Neural cell (in vitro differentiated cells): ENCODE results near the gene NUBPL.

Experiments used
- EP300 ChIP-seq: fragments of 450-650 bp; conservative IDR thresholded peaks from 2 replicates; pipeline ENCODE4 v1.6.1; 2014; ENCODE audit warnings: antibody characterized with exemption, mild to moderate bottlenecking, moderate library complexity; ENCODE audit not compliant: poor library complexity, severe bottlenecking
- EZH2 ChIP-seq: fragments of 200-600, 300-800 bp; shearing (Covaris generic), sonication (generic); IDR thresholded peaks from 2 replicates; pipeline ENCODE4 v1.6.1; 2014; ENCODE audit warnings: antibody characterized with exemption, low read length, borderline replicate concordance, mild to moderate bottlenecking; ENCODE audit not compliant: insufficient read depth, poor library complexity, severe bottlenecking
- MXI1 ChIP-seq: fragments of 450-650 bp; conservative IDR thresholded peaks from 2 replicates; pipeline ENCODE4 v1.6.1; 2014; ENCODE audit warnings: antibody characterized with exemption, mild to moderate bottlenecking; ENCODE audit not compliant: poor library complexity, severe bottlenecking
- POLR2AphosphoS5 ChIP-seq: IDR thresholded peaks from 2 replicates; pipeline ENCODE4 v1.6.1; 2012
- RAD21 ChIP-seq: fragments of 450-650 bp; conservative IDR thresholded peaks from 2 replicates; pipeline ENCODE4 v1.6.1; 2014; ENCODE audit warnings: antibody characterized with exemption, mild to moderate bottlenecking, moderate library complexity
- TF ChIP-seq, protein P1 (sequence below): fragments of 450-650 bp; IDR thresholded peaks from 2 replicates; pipeline ENCODE4 v1.5.1; 2014; ENCODE audit warnings: antibody characterized with exemption, mild to moderate bottlenecking, moderate library complexity; ENCODE audit not compliant: poor library complexity, severe bottlenecking
- TF ChIP-seq, protein P2 (sequence below): IDR thresholded peaks from 2 replicates; pipeline ENCODE4 v1.6.1; 2012; ENCODE audit warnings: borderline replicate concordance

DNA sequence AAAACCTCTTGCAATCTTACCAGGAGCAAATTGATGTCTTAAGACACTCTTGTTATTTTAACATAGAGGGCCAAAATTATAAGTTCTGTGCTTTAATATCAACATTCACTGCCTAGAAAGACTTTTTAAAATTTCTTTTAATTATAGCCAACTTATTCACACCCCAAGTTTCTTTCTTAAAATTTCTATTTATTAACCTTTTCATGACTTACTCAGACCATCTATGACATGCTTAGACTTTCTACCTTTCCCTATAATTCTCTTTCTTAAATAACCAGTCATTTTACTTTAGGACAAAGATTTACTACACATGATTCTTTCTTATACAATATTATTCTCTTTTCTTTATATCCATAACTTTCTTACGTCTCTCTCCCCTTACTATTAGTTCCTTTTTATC lies 220.4 kb downstream of the NUBPL start:
- TF ChIP-seq, protein P1, sequence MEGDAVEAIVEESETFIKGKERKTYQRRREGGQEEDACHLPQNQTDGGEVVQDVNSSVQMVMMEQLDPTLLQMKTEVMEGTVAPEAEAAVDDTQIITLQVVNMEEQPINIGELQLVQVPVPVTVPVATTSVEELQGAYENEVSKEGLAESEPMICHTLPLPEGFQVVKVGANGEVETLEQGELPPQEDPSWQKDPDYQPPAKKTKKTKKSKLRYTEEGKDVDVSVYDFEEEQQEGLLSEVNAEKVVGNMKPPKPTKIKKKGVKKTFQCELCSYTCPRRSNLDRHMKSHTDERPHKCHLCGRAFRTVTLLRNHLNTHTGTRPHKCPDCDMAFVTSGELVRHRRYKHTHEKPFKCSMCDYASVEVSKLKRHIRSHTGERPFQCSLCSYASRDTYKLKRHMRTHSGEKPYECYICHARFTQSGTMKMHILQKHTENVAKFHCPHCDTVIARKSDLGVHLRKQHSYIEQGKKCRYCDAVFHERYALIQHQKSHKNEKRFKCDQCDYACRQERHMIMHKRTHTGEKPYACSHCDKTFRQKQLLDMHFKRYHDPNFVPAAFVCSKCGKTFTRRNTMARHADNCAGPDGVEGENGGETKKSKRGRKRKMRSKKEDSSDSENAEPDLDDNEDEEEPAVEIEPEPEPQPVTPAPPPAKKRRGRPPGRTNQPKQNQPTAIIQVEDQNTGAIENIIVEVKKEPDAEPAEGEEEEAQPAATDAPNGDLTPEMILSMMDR: no peak
- no peak for TF ChIP-seq POLR2AphosphoS5
- no peak for TF ChIP-seq EZH2
- no peak for TF ChIP-seq EP300
- no peak for TF ChIP-seq MXI1
- no peak for TF ChIP-seq RAD21
- TF ChIP-seq, protein P2, sequence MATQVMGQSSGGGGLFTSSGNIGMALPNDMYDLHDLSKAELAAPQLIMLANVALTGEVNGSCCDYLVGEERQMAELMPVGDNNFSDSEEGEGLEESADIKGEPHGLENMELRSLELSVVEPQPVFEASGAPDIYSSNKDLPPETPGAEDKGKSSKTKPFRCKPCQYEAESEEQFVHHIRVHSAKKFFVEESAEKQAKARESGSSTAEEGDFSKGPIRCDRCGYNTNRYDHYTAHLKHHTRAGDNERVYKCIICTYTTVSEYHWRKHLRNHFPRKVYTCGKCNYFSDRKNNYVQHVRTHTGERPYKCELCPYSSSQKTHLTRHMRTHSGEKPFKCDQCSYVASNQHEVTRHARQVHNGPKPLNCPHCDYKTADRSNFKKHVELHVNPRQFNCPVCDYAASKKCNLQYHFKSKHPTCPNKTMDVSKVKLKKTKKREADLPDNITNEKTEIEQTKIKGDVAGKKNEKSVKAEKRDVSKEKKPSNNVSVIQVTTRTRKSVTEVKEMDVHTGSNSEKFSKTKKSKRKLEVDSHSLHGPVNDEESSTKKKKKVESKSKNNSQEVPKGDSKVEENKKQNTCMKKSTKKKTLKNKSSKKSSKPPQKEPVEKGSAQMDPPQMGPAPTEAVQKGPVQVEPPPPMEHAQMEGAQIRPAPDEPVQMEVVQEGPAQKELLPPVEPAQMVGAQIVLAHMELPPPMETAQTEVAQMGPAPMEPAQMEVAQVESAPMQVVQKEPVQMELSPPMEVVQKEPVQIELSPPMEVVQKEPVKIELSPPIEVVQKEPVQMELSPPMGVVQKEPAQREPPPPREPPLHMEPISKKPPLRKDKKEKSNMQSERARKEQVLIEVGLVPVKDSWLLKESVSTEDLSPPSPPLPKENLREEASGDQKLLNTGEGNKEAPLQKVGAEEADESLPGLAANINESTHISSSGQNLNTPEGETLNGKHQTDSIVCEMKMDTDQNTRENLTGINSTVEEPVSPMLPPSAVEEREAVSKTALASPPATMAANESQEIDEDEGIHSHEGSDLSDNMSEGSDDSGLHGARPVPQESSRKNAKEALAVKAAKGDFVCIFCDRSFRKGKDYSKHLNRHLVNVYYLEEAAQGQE: no peak
